ENCODE measurements around the gene SLCO1B1.

The SLCO1B1 gene

DNA sequence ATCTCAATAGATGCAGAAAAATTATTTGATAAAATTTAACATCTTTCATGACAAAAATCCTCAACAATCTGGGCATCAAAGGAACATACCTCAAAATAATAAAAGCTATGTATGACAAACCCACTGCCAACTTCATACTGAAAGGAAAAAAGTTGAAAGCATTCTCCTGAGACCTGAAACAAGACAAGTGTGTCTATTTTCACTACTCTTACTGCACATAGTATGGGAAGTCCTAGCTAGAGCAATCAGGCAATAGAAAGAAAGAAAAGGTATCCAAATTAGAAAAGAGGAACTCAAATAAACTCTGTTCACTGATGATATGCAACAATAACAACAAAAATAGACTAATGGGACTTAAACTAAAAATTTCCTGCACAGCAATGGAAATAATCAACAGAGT is 90.1 kb downstream of the SLCO1B1 start:
- DNase-seq (ENCODE audit: low spot score) = no peak

DNA sequence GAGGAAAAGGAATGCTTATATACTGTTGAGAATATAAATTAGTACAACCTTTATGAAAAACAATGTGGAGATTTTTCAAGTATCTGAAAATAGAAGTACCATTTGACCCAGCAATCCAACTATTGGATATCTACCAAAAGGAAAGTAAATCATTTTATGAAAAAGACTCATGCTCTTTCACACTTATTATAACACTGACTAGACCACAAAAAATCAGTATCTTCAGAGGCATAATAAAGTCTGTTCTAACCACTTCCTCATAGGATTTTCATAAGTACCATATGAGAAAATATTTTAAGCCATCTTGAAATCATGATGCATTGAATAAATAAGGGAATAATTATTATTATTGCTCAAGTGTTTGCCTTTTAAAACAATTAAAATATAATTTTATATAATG is 90.8 kb downstream of the SLCO1B1 start:
- no peak for DNase-seq (ENCODE audit: low spot score)

DNA sequence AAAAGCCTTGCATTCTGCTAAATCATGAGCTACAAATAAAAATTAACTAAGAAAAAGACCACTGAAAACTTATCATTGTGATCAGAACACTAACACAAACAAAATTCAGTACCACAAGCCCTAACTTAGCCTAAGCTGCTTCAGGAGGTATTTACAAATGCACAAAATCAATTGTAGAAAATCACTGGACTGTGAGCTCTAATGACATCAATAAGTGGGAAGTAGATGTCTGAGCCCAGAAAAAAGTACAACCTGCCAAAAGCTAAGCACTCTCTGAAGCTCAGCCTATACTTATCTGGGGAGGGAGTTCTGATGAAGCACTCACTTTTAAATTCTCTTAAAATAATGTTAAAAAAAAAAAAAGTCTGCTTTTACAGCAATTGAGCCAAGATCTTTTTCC is 92.9 kb downstream of the SLCO1B1 start:
- no peak for DNase-seq (ENCODE audit: low spot score)

DNA sequence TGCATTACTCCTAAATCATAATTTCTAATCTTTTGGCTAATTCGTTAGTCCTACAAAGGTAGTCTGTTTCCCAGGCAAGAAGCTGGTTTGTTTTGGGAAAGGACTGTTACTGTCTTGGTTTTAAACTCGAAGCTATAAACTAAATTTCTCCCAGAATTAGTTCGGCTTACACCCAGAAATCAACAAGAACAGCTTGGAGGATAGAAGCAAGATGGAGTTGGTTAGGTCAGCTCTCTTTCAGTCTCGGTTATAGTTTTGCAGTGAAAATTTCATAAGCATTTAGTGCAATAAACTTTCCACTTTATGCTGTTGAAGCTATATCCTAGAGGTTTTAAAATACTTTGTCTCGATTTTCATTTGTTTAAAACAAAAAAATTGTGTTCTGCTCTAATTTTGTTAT is 103.4 kb downstream of the SLCO1B1 start:
- DNase-seq (ENCODE audit: low spot score) = no peak

DNA sequence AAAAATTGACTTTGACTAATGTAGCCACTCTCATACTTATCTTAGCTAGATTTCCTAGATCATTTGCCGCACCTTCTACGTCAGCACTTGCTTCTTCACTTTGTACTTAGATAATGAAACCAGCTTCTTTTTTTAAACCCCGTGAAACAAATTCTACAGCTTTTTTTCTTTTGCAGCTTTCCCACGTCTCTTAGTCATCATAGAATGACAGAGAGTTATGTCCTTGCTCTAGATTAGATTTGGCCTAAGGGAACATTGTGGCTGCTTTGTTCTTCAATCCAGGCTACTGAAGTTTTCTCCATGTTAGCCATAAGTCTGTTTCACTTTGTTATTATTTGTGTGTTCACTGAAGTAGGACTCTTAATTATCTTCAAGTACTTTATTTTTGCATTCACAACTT is 108.9 kb downstream of the SLCO1B1 start:
- no peak for DNase-seq (ENCODE audit: low spot score)

DNA sequence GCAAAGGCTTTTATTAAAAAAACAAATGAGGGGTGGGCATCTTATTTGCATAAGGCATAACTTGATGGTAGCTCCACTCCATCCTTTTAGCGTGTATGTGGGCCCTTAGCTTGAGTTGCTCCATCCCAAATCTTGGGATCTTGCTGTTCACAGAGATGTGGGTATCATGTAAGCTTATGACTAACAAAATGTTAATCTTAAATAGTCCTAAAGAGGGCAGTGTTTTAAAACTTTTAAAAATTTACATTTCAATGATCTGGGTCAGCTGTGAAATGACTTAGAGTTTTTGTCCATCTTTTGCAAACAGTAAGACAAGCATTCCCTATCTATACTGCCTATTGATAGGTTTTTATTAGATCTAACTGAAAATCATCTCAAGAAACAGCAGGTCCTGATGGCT is 117.7 kb downstream of the SLCO1B1 start:
- no peak for DNase-seq (ENCODE audit: low spot score)

DNA sequence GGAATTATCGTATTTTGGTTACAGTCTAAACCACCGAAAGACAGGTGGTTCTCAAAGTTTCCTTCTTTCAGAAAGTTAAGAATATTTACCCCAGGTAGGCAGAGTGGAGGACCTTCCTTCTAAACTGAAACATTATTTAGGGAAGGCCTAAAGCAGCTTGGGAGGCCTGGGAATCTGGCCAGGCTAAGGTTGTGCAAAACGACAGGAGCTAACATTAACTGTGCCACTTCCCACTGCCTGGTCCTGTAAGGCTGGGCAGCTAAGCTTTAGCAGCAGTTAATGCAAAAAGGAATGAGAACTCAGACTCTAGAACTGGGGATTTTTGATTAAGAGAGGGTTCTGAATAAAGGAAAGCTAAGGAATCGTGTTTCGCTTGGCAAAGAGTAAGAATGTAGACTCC is 121.1 kb downstream of the SLCO1B1 start:
- no peak for DNase-seq (ENCODE audit: low spot score)

DNA sequence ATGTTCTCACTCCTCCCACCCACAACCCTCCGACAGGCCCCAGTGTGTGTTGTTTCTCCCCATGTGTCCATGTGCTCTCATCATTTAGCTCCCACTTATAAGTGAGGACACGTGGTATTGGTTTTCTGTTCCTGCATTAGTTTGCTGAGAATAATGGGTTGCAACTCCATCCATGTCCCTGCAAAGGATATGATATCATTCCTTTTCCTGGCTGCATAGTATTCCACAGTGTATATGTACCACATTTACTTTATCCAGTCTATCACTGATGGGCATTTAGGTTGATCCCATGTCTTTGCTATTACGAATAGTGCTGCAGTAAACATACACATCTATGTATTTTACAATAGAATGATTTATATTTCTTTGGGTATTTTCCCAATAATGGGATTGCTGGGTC is 126.2 kb downstream of the SLCO1B1 start:
- DNase-seq (ENCODE audit: low spot score) = no peak

DNA sequence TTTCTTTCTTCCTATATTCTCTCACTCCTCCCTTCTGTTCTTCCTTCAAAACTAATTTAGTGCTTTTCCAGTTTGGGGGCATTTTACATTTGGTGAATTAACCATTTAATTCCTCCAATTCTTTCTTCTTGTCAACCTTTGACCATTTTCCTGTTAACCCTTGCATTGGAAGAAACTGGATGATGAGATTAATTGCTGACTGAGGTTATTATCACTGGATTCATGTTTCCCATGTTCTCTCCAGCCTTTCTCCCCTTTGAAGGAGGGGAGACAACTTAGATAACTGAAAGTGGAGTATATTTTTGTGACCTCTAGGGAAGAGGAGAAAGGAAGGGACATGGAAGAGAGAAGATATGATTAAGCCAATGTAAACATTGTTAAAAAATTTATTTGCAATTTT is 133.2 kb downstream of the SLCO1B1 start:
- no peak for DNase-seq (ENCODE audit: low spot score)

DNA sequence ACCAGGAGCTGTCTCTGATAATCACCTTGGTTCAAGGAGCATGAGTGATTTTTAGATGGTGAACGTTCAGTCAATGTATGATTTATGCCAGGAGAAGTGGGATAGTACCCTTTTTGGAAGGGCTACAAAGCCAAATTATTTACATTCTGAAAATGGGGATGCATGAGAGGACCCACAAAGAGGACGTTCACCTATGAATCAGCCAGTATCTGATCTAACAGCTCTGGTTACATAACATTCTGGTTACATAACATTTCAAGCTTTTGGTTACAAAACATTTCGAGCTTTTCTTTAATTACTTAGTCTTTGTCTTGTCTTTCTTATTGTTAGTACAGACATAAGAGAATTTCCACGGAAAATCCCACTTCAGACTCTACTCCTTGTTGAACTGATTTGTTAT is 134.9 kb downstream of the SLCO1B1 start:
- no peak for DNase-seq (ENCODE audit: low spot score)

DNA sequence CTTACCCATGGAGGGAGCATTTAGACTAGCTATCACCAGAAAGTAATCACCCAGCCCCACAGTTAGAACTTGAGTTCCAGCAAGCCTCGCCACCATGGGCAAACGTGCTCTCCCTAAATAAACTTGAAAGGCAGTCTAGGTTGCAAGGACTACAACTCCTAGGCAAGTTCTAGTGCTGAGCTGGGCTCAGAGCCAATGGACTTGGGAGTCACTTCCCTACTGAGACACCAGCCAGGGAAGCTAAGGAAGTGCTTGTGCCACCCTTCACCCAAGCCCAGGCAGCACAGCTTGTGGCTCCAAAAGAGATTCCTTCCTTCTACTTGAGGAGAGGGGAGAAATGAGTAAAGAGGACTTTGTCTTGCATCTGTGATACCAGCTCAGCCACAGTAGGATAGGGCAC is 145.8 kb downstream of the SLCO1B1 start:
- DNase-seq (ENCODE audit: low spot score) = no peak

Data from SK-N-DZ (cell line).